ENCODE measurements around the gene MYDGF. TPM values are rescaled to one million over a fixed set of nuclear protein-coding genes. Genes with fewer than 3 reads are reported as not detected.
"Not testable (repeated sequence)": the region's sequence is repeated elsewhere in the genome, so short reads cannot be mapped to it uniquely, and the experiment has no call there.

MYDGF gene
- total and polyA plus RNA-seq, 4 donors: 85.1 to 222 (median 144) TPM

DNA sequence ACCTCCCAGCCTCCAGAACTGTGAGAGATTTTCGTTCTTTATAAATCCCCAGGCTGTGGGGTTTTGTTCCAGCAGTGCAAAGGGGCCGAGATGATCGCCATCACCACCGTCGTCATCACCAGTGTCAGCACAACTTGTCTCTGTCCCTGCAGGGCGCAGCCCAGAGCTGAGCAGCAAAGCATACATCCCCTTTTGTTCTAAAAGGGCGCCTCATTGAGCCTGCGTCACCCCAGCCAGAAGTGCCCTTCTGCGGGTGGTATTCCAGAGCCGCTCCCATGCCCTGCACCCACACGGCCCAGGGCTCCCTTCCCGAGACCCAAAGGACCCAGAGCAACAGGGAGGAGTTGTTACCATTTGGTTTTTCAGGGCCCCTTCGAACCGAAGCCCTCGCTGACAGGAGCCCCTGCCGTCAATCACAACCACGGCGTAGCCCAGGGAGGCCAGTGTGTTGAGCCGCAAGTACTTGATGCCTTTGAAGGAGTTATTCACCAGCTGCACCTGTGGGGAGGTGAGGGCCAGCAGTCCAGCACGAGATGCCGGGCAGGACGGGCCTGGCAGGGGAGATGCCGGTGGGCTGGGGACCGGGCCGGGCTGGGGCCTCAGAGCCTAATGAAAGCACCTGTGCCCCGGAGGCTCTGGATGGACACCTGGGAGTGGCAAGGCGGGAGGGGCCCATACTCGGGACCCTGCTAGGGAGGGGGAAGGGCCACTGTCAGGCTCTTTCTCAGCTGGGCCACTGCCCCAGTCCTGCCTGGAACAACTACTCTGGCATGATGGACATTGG, 14.4 kb upstream of the MYDGF start:
- Histone ChIP-seq H3K4me1 (ENCODE audit: control insufficient read depth in 4 of 4, insufficient read depth in 4 of 4, low read length in 3 of 4) (no peaks in the 10 kb centered on the region), H3K27me3 (ENCODE audit: control insufficient read depth in 4 of 4, insufficient read depth in 4 of 4, low read length in 3 of 4) (no peaks in the 10 kb centered on the region), H3K36me3 (ENCODE audit: control insufficient read depth in 4 of 4, insufficient read depth in 3 of 4, low read depth in 1 of 4, low read length in 3 of 4) (peaks cover 30 to 78% (median 41%) of the 10 kb centered on the region in 4 donors), H3K4me3 (ENCODE audit: low read depth in 1 of 3, low read length in 3 of 3) (no peak overlapping the region), H3K9ac (ENCODE audit: low read depth in 1 of 2, low read length in 2 of 2) (no peak overlapping the region), H3K9me3 (ENCODE audit: control insufficient read depth in 4 of 4, low read length in 3 of 4) (no peaks in the 10 kb centered on the region), H3K27ac (ENCODE audit: low read depth in 1 of 2, low read length in 2 of 2) (no peak overlapping the region)
- no peak for DNase-seq (ENCODE audit: low spot score)
- WGBS: 96% methylated on average over 28 of the region's 28 CpGs
- TF ChIP-seq, protein P1, sequence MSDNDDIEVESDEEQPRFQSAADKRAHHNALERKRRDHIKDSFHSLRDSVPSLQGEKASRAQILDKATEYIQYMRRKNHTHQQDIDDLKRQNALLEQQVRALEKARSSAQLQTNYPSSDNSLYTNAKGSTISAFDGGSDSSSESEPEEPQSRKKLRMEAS (IDR thresholded peaks at IDR 0.05): no peak
- TF ChIP-seq, protein P2, sequence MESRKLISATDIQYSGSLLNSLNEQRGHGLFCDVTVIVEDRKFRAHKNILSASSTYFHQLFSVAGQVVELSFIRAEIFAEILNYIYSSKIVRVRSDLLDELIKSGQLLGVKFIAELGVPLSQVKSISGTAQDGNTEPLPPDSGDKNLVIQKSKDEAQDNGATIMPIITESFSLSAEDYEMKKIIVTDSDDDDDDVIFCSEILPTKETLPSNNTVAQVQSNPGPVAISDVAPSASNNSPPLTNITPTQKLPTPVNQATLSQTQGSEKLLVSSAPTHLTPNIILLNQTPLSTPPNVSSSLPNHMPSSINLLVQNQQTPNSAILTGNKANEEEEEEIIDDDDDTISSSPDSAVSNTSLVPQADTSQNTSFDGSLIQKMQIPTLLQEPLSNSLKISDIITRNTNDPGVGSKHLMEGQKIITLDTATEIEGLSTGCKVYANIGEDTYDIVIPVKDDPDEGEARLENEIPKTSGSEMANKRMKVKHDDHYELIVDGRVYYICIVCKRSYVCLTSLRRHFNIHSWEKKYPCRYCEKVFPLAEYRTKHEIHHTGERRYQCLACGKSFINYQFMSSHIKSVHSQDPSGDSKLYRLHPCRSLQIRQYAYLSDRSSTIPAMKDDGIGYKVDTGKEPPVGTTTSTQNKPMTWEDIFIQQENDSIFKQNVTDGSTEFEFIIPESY (IDR thresholded peaks at IDR 0.05): no peak
- TF ChIP-seq HNF4G (IDR thresholded peaks at IDR 0.05) (no peak), FOXA1 (IDR thresholded peaks at IDR 0.05) (no peak), TAF1 (conservative IDR thresholded peaks at IDR 0.05) (no peak), CTCF (IDR thresholded peaks at IDR 0.05; ENCODE audit: low read depth, low read length, missing input control) (no peak)
- TF ChIP-seq, protein P3, sequence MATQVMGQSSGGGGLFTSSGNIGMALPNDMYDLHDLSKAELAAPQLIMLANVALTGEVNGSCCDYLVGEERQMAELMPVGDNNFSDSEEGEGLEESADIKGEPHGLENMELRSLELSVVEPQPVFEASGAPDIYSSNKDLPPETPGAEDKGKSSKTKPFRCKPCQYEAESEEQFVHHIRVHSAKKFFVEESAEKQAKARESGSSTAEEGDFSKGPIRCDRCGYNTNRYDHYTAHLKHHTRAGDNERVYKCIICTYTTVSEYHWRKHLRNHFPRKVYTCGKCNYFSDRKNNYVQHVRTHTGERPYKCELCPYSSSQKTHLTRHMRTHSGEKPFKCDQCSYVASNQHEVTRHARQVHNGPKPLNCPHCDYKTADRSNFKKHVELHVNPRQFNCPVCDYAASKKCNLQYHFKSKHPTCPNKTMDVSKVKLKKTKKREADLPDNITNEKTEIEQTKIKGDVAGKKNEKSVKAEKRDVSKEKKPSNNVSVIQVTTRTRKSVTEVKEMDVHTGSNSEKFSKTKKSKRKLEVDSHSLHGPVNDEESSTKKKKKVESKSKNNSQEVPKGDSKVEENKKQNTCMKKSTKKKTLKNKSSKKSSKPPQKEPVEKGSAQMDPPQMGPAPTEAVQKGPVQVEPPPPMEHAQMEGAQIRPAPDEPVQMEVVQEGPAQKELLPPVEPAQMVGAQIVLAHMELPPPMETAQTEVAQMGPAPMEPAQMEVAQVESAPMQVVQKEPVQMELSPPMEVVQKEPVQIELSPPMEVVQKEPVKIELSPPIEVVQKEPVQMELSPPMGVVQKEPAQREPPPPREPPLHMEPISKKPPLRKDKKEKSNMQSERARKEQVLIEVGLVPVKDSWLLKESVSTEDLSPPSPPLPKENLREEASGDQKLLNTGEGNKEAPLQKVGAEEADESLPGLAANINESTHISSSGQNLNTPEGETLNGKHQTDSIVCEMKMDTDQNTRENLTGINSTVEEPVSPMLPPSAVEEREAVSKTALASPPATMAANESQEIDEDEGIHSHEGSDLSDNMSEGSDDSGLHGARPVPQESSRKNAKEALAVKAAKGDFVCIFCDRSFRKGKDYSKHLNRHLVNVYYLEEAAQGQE (IDR thresholded peaks at IDR 0.05): no peak

DNA sequence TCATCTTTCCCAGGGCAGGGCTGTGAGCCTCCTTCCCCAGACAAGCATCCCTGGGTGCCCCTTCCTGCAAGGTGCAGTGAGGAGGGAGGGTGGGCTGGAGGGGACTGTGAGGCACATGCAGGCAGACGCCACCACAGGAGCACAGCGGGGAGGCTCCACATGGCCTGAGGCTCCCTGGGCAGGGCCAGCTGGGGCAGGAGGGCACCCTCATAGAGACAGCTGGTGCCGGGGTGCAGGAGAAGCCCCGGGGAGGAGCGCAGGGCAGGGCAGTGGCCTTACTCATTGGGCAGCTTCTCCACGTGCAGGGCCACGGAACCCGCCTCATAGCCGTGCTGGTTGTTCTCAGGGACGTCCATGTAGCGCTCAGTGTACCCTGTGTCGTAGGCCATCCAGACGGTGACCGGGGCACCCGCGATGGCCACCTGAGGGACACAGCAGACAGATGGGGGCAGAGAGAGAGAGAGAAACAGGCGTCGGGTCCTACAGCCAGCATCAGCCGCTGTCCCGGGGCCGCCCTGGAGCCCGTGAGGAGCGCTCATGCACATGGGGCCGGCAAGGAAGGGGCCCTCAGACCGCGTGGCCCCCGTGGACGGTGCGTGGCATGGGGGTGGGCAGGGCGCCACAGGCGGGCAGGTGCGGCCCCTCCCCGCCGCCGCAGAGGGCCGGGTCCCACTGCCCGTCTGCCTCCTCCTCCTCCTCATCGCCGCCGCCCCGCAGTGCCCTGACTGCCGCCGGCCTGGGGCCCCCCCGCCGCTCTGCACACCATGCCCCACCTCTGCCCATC, 12.5 kb upstream of the MYDGF start:
- Histone ChIP-seq H3K9ac (ENCODE audit: low read depth in 1 of 2, low read length in 2 of 2) (no peak overlapping the region), H3K4me3 (ENCODE audit: low read depth in 1 of 3, low read length in 3 of 3) (no peak overlapping the region), H3K4me1 (ENCODE audit: control insufficient read depth in 4 of 4, insufficient read depth in 4 of 4, low read length in 3 of 4) (no peaks in the 10 kb centered on the region), H3K27ac (ENCODE audit: low read depth in 1 of 2, low read length in 2 of 2) (no peak overlapping the region), H3K27me3 (ENCODE audit: control insufficient read depth in 4 of 4, insufficient read depth in 4 of 4, low read length in 3 of 4) (no peaks in the 10 kb centered on the region), H3K36me3 (ENCODE audit: control insufficient read depth in 4 of 4, insufficient read depth in 3 of 4, low read depth in 1 of 4, low read length in 3 of 4) (peaks cover 28 to 78% (median 41%) of the 10 kb centered on the region in 4 donors), H3K9me3 (ENCODE audit: control insufficient read depth in 4 of 4, low read length in 3 of 4) (no peaks in the 10 kb centered on the region)
- TF ChIP-seq JUND (IDR thresholded peaks at IDR 0.05) (no peak), FOXA2 (IDR thresholded peaks at IDR 0.05) (no peak)
- TF ChIP-seq, protein P2 (IDR thresholded peaks at IDR 0.05): no peak
- no peak for DNase-seq (ENCODE audit: low spot score)
- 96% methylated on average over 43 of the region's 45 CpGs for WGBS

DNA sequence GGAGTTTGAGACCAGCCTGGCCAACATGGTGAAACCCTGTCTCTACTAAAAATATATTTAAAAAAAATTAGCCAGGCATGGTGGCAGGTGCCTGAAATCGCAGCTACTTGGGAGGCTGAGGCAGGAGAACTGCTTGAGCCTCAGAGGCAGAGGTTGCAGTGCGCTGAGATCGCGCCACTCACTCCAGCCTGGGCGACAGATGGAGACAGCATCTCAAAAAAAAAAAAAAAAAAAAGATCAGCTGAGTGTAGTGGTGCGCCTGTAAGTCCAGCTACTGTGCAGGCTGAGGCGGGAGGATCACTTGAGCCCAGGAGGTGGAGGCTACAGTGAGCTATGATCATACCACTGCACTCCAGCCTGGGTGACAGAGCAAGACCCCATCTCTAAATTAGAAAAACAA, 9.9 kb upstream of the MYDGF start:
- peaks cover 18 to 74% (median 36%) of the 10 kb centered on the region in 4 donors for H3K36me3 ChIP-seq (ENCODE audit: control insufficient read depth in 4 of 4, insufficient read depth in 3 of 4, low read depth in 1 of 4, low read length in 3 of 4)
- not testable (repeated sequence) for DNase-seq (ENCODE audit: low spot score); H3K27me3 ChIP-seq (ENCODE audit: control insufficient read depth in 4 of 4, insufficient read depth in 4 of 4, low read length in 3 of 4); H3K9me3 ChIP-seq (ENCODE audit: control insufficient read depth in 4 of 4, low read length in 3 of 4); H3K27ac ChIP-seq (ENCODE audit: low read depth in 1 of 2, low read length in 2 of 2); H3K4me3 ChIP-seq (ENCODE audit: low read depth in 1 of 3, low read length in 3 of 3); H3K4me1 ChIP-seq (ENCODE audit: control insufficient read depth in 4 of 4, insufficient read depth in 4 of 4, low read length in 3 of 4); H3K9ac ChIP-seq (ENCODE audit: low read depth in 1 of 2, low read length in 2 of 2)
- 98% methylated on average over 7 of the region's 7 CpGs for WGBS

All from liver (tissue), 9 donors.